Activated CD4-positive, alpha-beta T cell treated with anti-CD3 and anti-CD28 coated beads, Interleukin-2, Interleukin-6, amounts not matched to agents 100 ng/mL and 50 ng/mL, durations not matched to agents 16 hours and 8 hours (primary cell): Measurements from ENCODE around the gene UBE2G1.

Experiments used
- DNase-seq: peaks from one replicate; pipeline ENCODE4 v3.0.0-alpha.2; 2020

UBE2G1 gene

DNA sequence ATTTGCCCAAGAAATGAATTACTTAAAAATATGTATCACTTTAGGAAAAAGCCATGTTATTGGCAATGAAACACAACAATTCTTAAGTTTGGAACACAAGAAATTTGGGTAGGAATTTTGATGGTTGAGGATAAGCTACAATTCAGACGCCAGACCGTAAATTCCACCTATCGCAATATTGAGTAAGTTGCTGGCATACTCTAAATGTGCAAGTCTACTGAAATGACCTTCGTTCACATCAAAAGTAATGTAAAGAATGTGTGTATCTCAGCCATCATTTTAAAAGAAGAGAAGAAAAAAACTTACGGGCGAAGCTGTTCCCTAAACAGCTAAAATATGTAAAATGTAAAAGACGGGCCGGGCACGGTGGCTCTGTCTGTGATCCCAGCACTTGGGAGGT, 33.4 kb downstream of the UBE2G1 start:
- DNase-seq: no peak

DNA sequence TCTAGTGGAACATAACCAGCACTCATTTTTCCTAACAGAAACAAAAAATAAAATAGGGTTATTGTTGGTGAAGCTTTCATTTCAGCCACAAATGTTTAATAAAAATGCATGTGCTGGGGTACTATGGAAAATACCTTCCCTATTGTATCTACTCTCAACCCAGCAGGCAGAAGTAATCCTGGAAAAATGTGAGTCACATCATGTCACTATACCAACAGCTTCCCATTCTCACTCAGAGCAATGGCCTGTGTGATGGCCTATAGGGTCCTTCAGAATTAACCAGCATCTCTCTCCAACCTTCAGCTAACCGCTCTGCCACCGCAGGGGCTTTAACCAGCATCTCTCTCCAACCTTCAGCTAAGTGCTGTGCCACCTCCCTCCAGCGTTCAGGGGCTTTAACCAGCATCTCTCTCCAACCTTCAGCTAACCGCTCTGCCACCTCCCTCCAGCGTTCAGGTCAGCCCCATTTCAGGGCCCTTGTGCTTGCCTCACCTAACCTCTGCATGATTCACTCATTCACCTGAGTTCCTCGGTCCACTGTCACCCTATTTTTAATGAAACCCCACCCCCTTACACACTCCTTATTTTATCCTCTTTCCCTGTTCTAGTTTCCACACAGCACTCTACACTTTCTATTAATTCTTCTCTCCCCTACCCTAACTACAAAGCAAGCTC, 34.0 kb downstream of the UBE2G1 start:
- no peak for DNase-seq

GRCh38 chr17:4331614-4332013, 34.9 kb downstream of the UBE2G1 start:
- DNase-seq: no peak

DNA sequence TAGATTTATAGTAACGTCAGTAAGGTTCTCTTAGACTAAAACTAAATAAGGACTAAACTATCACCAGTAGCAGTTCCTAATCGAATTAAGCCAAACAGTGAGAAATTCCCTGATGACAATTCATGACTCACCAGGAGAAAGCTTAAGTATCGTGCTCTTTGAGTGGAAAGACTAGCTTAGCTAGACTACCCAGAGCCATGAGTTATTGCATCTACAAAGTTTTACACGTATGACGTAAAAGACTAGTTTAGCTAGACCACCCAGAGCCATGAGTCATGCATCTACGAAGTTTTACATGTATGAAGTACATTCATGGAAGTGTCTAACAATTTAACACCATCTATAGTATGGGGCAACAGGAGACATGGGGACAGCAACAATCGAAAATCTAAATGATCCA, 36.6 kb downstream of the UBE2G1 start:
- no peak for DNase-seq

DNA sequence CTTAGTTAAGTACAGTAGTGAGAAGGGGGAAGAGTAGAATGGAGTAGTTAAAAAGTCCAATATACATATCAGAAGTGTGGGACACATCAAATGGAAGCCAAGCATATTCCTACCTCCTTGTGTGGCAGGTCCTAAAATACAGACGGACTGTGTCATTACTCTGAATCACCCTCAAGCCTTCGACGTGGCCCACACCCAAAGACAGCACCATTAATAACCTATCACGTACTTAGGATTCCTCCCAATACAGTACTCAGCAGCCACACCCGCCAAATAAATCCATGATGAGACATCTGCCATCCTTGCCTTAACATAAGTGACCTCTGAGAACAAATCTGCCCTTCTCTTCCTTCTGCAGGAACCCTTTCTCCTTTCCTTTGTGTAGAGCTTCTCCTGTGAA, 38.9 kb downstream of the UBE2G1 start:
- DNase-seq: no peak

GRCh38 chr17:4326608-4327007, 39.9 kb downstream of the UBE2G1 start:
- DNase-seq: no peak

- DNase-seq: no peak
Observed at GRCh38 chr17:4326112-4326511, 40.4 kb downstream of the UBE2G1 start.

- DNase-seq: no peak
Observed at GRCh38 chr17:4324463-4324862, 42.0 kb downstream of the UBE2G1 start.

GRCh38 chr17:4319221-4319620, 47.3 kb downstream of the UBE2G1 start:
- no peak for DNase-seq

DNA sequence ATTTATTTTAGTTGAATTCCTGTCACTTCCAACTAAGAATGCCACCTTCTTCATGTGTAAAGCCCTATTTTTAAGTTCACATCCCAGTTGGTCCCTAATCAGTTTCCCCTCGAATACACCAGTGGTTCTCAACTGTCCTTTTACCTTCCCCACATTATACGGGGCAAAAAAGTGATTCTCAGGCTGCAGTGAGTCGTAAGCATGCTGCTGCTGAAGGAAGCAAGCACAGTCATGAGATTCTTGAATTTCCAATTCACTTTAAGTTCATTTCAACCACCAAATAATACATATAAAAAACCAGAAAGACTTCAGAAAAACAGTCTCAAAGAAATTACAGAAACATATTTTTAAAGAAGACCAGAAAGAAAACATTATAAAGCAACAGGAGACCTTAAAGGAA, 47.9 kb downstream of the UBE2G1 start:
- DNase-seq: no peak

- no peak for DNase-seq
Observed at GRCh38 chr17:4318186-4318585, 48.3 kb downstream of the UBE2G1 start.

- DNase-seq: no peak
Observed at GRCh38 chr17:4317610-4318009, 48.9 kb downstream of the UBE2G1 start.

DNA sequence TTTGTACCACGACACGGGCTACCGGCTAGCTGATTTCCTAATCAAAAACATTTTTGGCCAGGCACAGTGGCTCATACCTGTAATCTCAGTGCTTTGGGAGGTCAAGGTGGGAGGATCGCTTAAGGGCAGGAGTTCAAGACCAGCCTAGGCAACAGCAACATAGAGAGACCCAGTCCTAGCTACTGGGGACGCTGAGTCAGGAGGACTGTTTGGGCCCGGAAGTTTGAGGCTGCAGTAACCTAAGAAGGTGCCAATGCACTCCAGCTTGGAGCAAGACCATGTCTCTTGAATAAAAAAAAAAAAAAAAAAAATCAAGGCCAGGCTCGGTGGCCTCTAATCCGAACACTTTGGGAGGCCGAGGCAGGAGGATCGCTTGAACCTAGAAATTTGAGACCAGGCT, 49.8 kb downstream of the UBE2G1 start:
- DNase-seq: no peak

DNA sequence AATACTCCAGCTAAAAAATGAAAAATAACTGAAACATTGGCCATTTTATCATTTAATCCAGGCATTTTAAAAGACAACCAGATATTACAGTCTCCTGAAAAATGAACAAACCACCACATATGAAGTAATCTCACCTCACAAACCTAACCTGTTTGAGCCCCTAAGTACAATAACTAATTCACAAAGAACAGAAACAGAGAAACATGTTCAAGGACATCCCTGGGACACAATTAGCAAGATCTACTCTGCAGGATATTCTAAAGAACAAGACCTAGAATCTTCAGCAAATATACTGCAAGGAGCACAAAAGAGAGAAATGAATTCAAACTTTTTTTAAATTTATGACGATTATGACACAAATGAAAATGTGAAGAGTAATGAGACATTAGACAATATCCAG, 51.9 kb downstream of the UBE2G1 start:
- DNase-seq: no peak

DNA sequence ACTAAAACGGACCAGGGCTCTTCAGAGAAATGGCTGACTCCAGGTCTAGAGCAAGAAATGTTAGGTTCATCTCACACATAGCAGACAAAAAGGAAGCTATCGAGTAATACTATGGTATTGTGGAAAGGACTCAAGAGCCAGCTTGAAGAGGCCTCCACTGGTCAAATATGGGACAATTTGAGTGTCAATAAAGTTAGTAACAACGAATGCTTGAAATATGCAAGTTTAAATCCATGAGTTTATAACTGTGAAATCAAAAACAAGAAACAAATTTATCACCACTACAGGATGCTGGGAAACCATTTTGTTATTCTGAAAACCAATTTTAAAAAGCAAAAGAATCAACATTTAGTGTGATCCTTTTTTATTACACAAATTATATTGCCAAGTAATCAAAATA, 52.3 kb downstream of the UBE2G1 start:
- DNase-seq: no peak

DNA sequence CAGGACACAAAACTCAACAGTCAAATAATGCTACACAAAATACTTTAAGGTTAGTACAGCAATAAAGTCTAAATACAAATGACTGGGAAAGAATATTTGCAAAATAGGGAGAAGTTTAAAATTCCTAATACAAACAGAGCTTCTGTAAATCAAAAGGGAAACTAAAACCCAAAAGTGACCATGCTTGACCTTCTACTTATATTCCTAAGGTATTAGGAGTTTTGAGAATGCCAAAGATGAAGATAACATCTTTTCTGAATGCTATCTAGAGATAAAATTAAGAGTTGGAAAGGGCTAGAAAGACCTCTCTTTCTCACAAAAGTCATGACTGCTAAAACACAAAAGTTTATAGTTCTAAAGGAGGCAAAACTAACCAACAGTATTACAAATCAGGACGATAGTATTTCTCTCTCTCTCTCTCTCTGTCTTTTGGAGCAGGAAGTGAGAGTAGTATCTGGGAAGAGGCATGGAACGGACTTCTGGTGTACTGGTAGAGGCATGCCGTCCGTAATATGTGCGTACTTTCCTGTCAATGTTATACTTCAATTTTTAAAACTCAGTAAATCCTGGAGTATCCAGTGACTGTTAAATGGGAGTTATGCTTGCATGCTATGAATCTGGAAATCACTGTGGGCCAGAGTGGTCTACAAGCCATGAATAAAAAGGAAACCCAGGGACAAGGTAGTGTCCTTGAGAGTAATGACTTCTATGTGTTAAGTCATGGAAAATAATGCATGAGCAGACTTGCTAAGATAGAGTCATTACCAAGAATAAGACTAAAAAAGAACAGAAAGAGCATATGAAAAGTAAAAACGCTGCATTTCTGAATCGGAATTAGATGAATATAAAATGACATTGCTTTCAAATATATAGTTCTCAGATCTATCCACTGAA, 53.0 kb downstream of the UBE2G1 start:
- no peak for DNase-seq

DNA sequence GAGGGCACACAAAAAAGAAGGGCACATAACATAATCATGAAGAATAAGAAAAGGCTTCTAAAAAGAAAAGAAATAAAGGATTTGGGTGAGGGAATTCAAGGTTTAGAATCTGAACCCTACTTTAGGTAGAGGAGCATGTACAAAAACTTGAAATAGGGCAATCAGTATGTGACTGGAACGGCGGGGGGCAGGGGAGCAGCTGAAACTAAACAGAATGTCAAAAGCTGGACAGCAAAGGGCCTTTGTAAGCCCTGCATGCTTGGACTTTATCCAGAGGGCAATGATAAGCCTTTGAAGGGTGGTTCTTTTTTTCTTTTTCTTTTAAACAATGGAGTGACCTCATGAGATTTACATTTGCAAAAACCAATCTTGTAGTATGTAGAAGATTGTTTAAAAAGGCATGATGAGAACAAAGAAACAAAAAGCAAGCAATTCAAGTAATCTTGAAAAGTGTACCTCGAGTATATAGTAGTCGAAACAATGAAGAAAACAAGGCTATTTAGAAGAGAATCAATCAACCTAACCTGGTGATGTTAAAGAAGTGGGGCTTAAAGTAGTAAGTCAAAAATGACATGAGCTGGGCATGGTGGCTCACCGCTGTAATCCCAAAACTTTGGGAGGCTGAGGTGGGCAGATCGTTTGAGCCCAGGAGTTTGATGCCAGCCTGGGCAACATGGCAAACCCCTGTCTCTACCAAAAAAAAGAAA, 56.0 kb downstream of the UBE2G1 start:
- no peak for DNase-seq

DNA sequence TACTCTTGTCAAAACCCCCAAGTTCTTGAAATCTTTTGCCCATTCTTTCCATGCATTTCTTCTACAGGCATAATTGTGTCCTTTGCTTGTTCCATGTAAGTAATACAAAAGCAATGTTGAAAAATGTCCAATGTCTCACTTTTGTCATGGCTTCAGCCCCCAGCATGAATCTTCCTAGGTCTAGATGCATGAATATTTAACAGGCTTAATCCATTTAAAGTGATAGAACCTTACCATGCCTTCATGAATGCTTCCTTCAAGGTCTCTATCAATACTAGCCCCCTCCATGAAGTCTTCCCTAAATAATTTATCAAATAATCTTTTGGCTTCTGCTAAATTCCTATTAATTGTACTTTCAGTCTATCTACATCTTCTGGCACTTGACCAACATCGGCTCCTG, 56.6 kb downstream of the UBE2G1 start:
- no peak for DNase-seq

GRCh38 chr17:4307179-4307930, 59.1 kb downstream of the UBE2G1 start:
- no peak for DNase-seq

GRCh38 chr17:4305224-4305623, 61.3 kb downstream of the UBE2G1 start:
- DNase-seq: no peak

DNA sequence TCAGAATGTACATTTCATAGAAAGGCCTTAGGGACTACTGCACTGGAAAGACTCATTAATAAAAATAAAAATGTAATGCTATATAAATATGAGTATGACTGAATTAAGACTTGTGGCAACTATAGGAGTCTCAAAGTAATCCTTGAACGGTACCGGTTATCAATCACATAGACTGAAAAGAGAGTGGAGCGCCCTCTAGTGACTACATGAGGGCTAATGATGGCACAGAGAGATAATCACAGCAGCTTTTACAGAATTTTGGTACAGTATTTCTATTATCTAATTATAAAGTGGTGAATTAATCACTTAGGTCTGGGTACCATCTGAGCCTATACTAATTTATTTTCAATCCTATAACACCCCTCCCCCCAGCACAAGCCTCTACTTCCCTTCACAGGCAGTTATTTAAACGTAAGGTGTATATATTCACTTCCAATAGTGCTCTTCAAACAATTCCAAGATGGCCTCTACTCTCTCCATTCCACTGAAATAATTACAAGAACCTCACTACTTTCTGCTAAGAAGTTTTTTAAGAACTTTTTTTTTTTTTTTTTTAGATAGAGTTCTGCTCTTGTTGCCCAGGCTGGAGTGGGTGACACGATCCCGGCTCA, 62.0 kb downstream of the UBE2G1 start:
- DNase-seq: peak; percentile 71

GRCh38 chr17:4301066-4301465, 65.4 kb downstream of the UBE2G1 start:
- DNase-seq: no peak

GRCh38 chr17:4297351-4297750, 69.1 kb downstream of the UBE2G1 start:
- no peak for DNase-seq
